Activated naive CD4-positive, alpha-beta T cell treated with anti-CD3 and anti-CD28 coated beads for 36 hours (primary cell): ENCODE results near the gene LZTFL1. TPM values are rescaled to one million over a fixed set of nuclear protein-coding genes. Genes with fewer than 3 reads are reported as not detected.

Source experiments
- CTCF ChIA-PET: fragments of 350-600 bp; sonication (Branson Sonifier 250); formaldehyde crosslinking; loops from one replicate; lab custom pipeline; 2021; ENCODE audit warnings: antibody characterized with exemption; lab: Charles Lee
- DNase-seq: peaks from one replicate; pipeline ENCODE4 v3.0.0-alpha.2; 2020
- H3K27ac Mint-ChIP-seq: one replicate; pipeline ENCODE4 v1.8.0; 2021; ENCODE audit warnings: mild to moderate bottlenecking, mixed read lengths
- H3K27me3 Mint-ChIP-seq: one replicate; pipeline ENCODE4 v1.8.0; 2021; ENCODE audit warnings: low read depth, mixed read lengths
- H3K36me3 Mint-ChIP-seq: one replicate; pipeline ENCODE4 v1.8.0; 2021; ENCODE audit warnings: low read depth, mixed read lengths
- H3K4me1 Mint-ChIP-seq: one replicate; pipeline ENCODE4 v1.8.0; 2021; ENCODE audit warnings: low read depth, mixed read lengths
- H3K4me3 Mint-ChIP-seq: one replicate; pipeline ENCODE4 v1.8.0; 2021; ENCODE audit warnings: mild to moderate bottlenecking, moderate library complexity, mixed read lengths
- H3K9me3 Mint-ChIP-seq: one replicate; pipeline ENCODE4 v1.8.0; 2021; ENCODE audit warnings: mixed read lengths
- intact Hi-C: fragments of 100-400 bp; cut with micrococcal nuclease; formaldehyde crosslinking; loops from one replicate; pipeline ENCODE4 v1.15.1; 2023
- total RNA-seq, 2 experiments: library from RNA; stranded (reverse); gene quantifications; one replicate each; pipeline ENCODE4 v1.2.3, GENCODE V29; 2021

The LZTFL1 gene
- total RNA-seq, 2 experiments from 2014 or later, result 3.6 to 4.1 TPM

DNA sequence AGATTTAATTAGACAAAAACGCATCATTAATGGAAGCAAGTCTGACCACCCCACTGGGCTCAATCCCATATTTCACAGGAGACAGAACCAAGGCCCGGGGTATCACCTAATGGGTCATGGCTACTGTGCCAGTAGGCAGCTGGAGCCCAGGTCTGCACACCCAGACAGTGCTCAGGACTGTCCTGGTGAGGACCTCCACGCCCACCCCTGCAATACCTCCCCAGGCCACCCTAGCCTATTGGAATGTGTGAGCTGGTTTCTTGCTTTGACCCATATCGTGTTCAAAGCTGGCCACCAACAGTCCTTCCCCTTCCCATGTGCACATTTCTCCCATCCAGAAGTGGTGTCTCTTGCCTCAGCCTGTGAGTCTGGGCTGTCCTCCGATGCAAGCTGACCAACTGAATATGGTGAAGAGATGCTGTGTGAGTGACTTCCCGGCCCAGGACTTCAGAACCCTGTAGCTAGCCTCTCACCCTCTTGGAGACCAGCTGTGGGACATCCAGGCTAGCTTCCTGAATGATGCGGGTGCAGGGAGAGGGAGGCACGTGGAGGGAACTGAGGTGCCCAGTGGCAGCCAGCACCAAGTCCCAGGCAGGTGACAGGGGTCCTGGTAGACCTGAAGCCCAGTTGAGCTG, 64.7 kb downstream of the LZTFL1 start:
- DNase-seq, result no peak
- H3K4me3 Mint-ChIP-seq, result no peak overlapping the region
- H3K27ac Mint-ChIP-seq, result no peak overlapping the region
- no peaks in the 10 kb centered on the region for H3K9me3 Mint-ChIP-seq
- no peaks in the 10 kb centered on the region for H3K36me3 Mint-ChIP-seq
- intact Hi-C loops, result no loop called here
- CTCF ChIA-PET, result no interaction called here
- peaks cover 2% of the 10 kb centered on the region for H3K27me3 Mint-ChIP-seq
- peaks cover 10% of the 10 kb centered on the region for H3K4me1 Mint-ChIP-seq

DNA sequence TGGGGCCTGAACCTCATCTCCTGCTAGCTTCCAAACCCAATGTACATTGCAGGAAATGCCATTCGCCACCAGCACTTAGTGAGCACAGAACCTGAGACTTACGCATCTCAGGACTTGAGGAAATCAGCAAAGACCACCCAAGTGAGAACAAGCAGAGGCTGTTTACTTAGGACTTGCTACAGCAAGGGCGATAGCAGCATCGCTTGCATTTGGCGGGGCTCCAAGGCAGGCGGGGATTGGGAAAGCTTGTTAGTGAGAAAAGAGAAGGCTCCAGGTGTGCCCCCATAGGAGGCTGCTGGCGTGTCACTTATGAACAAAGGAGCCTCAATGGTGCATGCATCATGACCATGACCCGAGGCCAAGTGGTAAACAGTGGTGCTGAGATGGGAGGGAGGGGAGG, 65.3 kb downstream of the LZTFL1 start:
- H3K27me3 Mint-ChIP-seq, result peaks cover 7% of the 10 kb centered on the region
- no peak overlapping the region for H3K27ac Mint-ChIP-seq
- H3K4me3 Mint-ChIP-seq, result no peak overlapping the region
- peaks cover 10% of the 10 kb centered on the region for H3K4me1 Mint-ChIP-seq
- CTCF ChIA-PET, result no interaction called here
- DNase-seq, result no peak
- intact Hi-C loops, result no loop called here
- no peaks in the 10 kb centered on the region for H3K36me3 Mint-ChIP-seq
- no peaks in the 10 kb centered on the region for H3K9me3 Mint-ChIP-seq

DNA sequence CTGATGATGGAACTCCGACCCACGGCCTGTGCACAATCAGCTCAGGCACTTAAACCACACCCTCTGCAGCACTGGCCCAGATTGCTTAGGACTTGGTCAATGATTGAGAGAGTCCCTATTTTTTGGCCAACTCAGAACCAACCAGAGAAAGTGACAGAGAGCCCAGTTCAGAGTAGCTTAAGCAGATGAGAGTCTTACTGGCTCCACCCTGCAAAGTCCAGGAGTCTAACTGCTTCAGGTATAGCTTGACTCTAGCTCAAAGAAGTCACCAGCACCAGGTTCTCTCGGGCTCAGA, 65.7 kb downstream of the LZTFL1 start:
- CTCF ChIA-PET, result no interaction called here

DNA sequence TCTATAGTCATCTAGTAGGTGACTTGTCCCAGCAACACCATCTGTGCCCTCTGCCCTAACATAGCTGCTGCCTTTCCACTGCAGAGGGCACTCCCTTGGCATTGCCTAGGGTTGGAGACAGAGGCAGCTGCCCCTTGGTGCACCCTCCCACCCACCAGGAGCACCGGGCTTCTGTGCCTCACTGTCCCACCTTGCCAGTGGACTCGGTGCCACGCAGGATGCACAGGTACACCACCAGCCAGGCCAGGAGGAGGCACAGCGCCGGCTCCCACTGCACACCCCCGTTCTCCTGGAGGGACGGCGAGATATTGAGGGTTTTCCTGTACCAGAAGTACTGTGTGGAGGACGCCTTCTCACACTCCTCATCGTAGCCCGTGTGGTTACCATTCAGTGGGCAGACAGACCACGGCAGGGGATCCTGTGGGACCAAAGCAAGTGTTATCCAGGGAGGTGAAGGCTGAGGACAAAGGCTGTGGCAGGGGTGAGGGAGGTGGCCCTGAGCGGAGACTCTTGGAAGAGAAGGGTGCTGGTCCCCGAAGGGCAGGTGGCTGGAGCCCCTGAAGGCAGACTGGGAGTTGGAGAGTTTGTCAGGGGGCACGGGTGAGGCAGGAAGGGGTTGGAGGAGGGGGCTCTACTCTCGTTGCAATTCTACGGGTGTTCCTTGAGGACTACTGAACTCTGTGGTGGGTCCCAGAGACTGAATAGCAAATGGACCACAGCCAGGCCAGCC, 66.2 kb downstream of the LZTFL1 start:
- Mint-ChIP-seq H3K4me1 (peaks cover 10% of the 10 kb centered on the region), H3K27ac (no peak overlapping the region), H3K27me3 (peaks cover 7% of the 10 kb centered on the region), H3K36me3 (no peaks in the 10 kb centered on the region), H3K9me3 (no peaks in the 10 kb centered on the region), H3K4me3 (no peak overlapping the region)
- DNase-seq, result no peak
- CTCF ChIA-PET, result interaction anchor here (1.3 kb wide), 1 partner anchor 11 kb away, joined by 3 read pairs; no protein-coding TSS in a partner anchor
- intact Hi-C loops, result no loop called here

More for the DNA sequence above, 65.7 kb downstream of the LZTFL1 start:
- Mint-ChIP-seq H3K4me3 (no peak overlapping the region), H3K27ac (no peak overlapping the region), H3K9me3 (no peaks in the 10 kb centered on the region), H3K27me3 (peaks cover 7% of the 10 kb centered on the region), H3K36me3 (no peaks in the 10 kb centered on the region), H3K4me1 (peaks cover 10% of the 10 kb centered on the region)
- intact Hi-C loops, result no loop called here
- no peak for DNase-seq

DNA sequence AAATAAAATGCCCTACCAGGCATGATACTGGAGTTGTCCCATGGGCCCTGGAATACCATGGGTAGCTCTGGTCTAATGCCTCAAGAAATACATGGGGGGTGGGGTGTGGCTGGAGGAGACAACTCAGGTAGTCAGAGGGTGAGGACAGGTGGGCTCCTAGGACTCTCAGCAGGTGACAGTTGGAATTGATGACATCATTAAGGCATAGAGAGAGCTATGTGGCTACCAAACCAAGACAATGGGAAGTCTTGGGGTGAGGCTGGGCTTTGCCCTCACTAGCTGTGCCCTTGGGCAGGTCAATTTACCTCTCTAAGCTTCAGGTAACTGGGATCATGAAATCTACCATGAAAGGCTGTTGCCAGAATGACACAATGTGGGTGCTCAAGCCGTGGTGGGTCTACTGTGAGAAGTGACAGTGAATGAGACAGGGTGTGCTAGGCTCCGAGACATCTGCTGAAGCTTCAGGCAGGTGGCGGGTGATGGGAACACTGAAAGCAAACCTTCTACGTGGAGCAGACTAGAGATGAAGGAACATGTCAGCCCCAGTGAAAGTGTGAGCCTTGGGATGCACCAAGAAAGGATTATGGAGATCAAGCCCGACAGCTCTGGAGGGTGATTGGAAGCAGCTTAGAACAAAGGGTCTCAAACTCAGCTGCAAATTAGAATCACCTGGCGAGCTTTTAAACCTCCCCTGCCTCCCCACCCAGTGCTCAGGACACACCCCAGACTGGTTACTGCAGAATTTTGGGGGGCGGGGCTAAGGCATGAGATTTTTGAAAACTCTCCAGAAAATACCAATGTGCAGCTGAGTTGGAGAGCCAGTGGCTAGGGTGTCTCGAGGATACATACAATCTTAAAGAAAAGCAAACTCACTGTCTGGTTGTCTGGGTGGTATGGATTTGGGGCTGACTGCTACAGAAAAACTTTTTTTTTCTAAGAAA, 67.1 kb downstream of the LZTFL1 start:
- H3K4me1 Mint-ChIP-seq, result peaks cover 10% of the 10 kb centered on the region
- no peak overlapping the region for H3K27ac Mint-ChIP-seq
- H3K4me3 Mint-ChIP-seq, result no peak overlapping the region
- CTCF ChIA-PET, result interaction anchor here (0.7 to 1.3 kb wide), 3 partner anchors 10 to 304 kb away, joined by 3 read pairs; no protein-coding TSS in a partner anchor
- no peaks in the 10 kb centered on the region for H3K36me3 Mint-ChIP-seq
- intact Hi-C loops, result no loop called here
- no peaks in the 10 kb centered on the region for H3K9me3 Mint-ChIP-seq
- H3K27me3 Mint-ChIP-seq, result peaks cover 7% of the 10 kb centered on the region
- no peak for DNase-seq

DNA sequence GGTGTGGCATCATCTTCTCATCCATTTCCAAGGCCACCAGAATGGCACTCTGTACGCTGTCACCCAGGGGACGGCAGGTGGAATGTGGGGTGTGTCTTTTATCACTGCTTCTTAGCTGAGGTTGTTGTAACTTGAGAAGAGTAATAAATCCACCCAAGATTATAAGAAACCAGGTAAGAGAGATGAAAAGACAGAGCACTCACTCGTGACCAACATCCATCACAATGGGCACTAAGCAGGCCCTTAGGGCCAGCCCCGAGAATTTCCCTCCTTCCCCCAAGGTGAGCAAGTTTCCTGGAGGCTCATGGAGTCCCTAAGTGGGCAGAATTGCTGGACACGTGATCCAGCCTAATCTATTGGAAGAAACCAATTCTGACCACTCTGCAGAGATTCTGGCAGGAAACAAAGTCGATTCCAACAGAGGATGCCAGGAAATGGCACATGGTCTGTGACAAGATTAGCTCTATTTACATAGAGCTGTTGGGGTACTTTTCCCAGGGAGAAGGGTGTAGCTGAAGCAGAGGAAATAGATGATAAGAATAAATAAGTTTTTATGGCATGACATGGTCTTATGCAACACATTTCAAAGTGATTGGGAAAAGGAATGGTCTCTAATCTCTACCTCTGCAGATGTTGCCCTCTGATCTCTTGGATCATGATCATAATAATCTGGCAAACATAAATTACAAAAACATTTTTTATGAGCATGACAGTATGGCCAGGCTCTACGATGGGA, 68.0 kb downstream of the LZTFL1 start:
- peaks cover 10% of the 10 kb centered on the region for H3K4me1 Mint-ChIP-seq
- H3K27ac Mint-ChIP-seq, result no peak overlapping the region
- no peak for DNase-seq
- no peak overlapping the region for H3K4me3 Mint-ChIP-seq
- H3K27me3 Mint-ChIP-seq, result peaks cover 7% of the 10 kb centered on the region
- CTCF ChIA-PET, result interaction anchor here (0.7 to 1.0 kb wide), 2 partner anchors 13 to 305 kb away, joined by 3 read pairs; no protein-coding TSS in a partner anchor
- intact Hi-C loops, result no loop called here
- H3K9me3 Mint-ChIP-seq, result no peaks in the 10 kb centered on the region
- H3K36me3 Mint-ChIP-seq, result no peaks in the 10 kb centered on the region

Other genes starting within 250 kb of the LZTFL1 start
- 10 to 100 TPM; 14.8 to 16.3 TPM for gene LIMD1, start 247.4 kb downstream of the LZTFL1 start, total RNA-seq
- 10 to 100 TPM; 44.9 to 51.0 TPM for gene SACM1L, start 152.7 kb downstream of the LZTFL1 start, total RNA-seq
- gene SLC6A20, start 45.6 kb downstream of the LZTFL1 start, total RNA-seq, result not detected
- gene CCR9, start 44.4 kb upstream of the LZTFL1 start, total RNA-seq, result not detected
- under 1 TPM in 1 of 2 experiments, not detected in 1; 0.30 TPM for gene CXCR6, start 101.3 kb upstream of the LZTFL1 start, total RNA-seq
- gene FYCO1, start 153.7 kb upstream of the LZTFL1 start, total RNA-seq, result 10 to 100 TPM; 10.2 to 10.5 TPM
- not detected for gene XCR1, start 185.4 kb upstream of the LZTFL1 start, total RNA-seq